ENCODE measurements around the gene C22orf15. TPM values are rescaled to one million over a fixed set of nuclear protein-coding genes. Genes with fewer than 3 reads are reported as not detected.

Gene C22orf15
- total RNA-seq, 1 donor from 2014 or later, result not detected

- H3K27me3 ChIP-seq, result no peaks in the 10 kb centered on the region
- H3K4me3 ChIP-seq, result peak overlapping the region; percentile 45 to 57
- peaks cover 48% of the 10 kb centered on the region for H3K4me1 ChIP-seq
- TF ChIP-seq POLR2AphosphoS5 (IDR thresholded peaks at IDR 0.05; ENCODE audit: insufficient read depth in 1 of 2, low read depth in 1 of 2) (no peak), POLR2A (IDR thresholded peaks at IDR 0.05) (no peak), CTCF (IDR thresholded peaks at IDR 0.05) (no peak)
- no peak for DNase-seq (ENCODE audit: extremely low spot score in 2 of 2)
- no peaks in the 10 kb centered on the region for H3K9me3 ChIP-seq
- no peaks in the 10 kb centered on the region for H3K36me3 ChIP-seq
- peak overlapping the region; percentile 40 for H3K27ac ChIP-seq
- intact Hi-C loops (cut with DNase I), result loop anchor here (5.0 kb wide), 1 partner anchor 64 kb away; the partner anchor contains the start of gene DERL3
Measured at GRCh38 chr22:23773483-23774113, 10.8 kb downstream of the C22orf15 start.

- no peak overlapping the region for H3K4me3 ChIP-seq
- TF ChIP-seq POLR2A (IDR thresholded peaks at IDR 0.05) (no peak), POLR2AphosphoS5 (IDR thresholded peaks at IDR 0.05; ENCODE audit: insufficient read depth in 1 of 2, low read depth in 1 of 2) (no peak), CTCF (IDR thresholded peaks at IDR 0.05) (no peak)
- peaks cover 44% of the 10 kb centered on the region for H3K4me1 ChIP-seq
- H3K27me3 ChIP-seq, result no peaks in the 10 kb centered on the region
- no peak for DNase-seq (ENCODE audit: extremely low spot score in 2 of 2)
- intact Hi-C loops (cut with DNase I), result loop anchor here (5.0 kb wide), 1 partner anchor 63 kb away; the partner anchor contains the start of gene DERL3
- H3K36me3 ChIP-seq, result no peaks in the 10 kb centered on the region
- H3K27ac ChIP-seq, result peak overlapping the region; percentile 32
- H3K9me3 ChIP-seq, result no peaks in the 10 kb centered on the region
Measured at GRCh38 chr22:23774114-23774921, 11.5 kb downstream of the C22orf15 start.

DNA sequence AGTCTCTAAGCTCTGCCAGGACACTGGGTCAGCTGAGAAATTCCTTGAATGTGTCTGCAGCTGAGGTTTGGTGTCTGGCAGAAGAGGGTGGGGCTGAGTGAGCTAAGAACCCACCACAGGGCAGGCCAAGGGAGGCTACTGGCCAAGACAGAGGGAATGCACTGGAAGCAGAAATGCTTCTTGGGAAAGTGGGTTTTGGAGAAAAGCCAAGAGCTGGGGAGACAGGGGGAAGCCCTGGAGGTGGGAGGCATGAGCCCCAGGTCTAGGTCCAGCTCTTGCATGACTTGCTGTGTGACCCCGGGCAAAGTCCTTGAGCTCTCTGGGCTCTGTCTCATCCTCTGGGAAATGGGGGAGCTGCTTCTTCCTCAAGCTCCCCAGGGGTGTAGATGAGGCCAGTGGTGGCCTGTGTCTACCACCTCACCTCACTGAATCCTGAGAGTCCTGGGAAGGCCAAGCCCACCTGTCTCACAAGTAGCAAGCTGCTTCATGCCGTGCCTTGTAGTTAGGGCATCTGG, 12.2 kb downstream of the C22orf15 start:
- Histone ChIP-seq H3K4me3 (no peak overlapping the region), H3K4me1 (peaks cover 44% of the 10 kb centered on the region), H3K36me3 (no peaks in the 10 kb centered on the region), H3K27ac (peak overlapping the region; percentile 32), H3K9me3 (no peaks in the 10 kb centered on the region), H3K27me3 (no peaks in the 10 kb centered on the region)
- no peak for DNase-seq (ENCODE audit: extremely low spot score in 2 of 2)
- intact Hi-C loops (cut with DNase I), result loop anchor here (5.0 kb wide), 1 partner anchor 62 kb away; the partner anchor contains the start of gene DERL3
- no peak for TF ChIP-seq POLR2AphosphoS5 (IDR thresholded peaks at IDR 0.05; ENCODE audit: insufficient read depth in 1 of 2, low read depth in 1 of 2)
- TF ChIP-seq POLR2A (IDR thresholded peaks at IDR 0.05), result no peak
- TF ChIP-seq CTCF (IDR thresholded peaks at IDR 0.05), result no peak

DNA sequence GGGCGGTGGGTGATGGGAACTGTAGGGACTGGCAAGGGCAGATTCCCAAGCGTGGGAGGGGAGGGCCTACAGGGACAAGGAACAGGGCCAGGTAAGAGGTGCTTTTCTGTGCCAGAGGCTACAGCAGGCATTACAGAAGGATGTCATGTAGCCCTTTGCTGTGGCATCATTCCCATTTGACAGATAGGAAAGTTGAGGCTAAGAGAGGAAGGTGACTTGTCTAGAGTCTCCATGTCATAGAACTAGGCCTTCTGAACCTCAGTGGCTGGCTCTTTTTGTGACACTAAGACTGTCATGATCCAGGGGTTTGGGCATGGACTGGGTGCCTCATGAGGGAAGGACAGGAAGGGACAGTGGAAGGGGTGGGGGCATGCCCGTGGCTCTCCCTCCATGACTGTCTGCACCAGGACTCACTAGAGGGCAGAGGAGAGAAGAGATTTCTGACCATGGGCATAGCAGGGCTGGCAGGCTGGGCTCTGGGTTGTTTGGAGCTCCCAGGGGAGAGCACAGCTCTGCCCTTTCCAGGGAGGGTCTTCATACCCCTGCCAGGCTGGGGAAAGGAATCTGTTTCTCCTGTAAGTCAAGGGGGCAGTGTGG, 13.1 kb downstream of the C22orf15 start:
- H3K27me3 ChIP-seq, result no peaks in the 10 kb centered on the region
- no peak for DNase-seq (ENCODE audit: extremely low spot score in 2 of 2)
- intact Hi-C loops (cut with DNase I), result no loop called here
- TF ChIP-seq CTCF (IDR thresholded peaks at IDR 0.05) (no peak), POLR2AphosphoS5 (IDR thresholded peaks at IDR 0.05; ENCODE audit: insufficient read depth in 1 of 2, low read depth in 1 of 2) (no peak), POLR2A (IDR thresholded peaks at IDR 0.05) (no peak)
- H3K9me3 ChIP-seq, result no peaks in the 10 kb centered on the region
- no peak overlapping the region for H3K4me3 ChIP-seq
- H3K36me3 ChIP-seq, result no peaks in the 10 kb centered on the region
- H3K27ac ChIP-seq, result no peak overlapping the region
- peaks cover 43% of the 10 kb centered on the region for H3K4me1 ChIP-seq

Measured in vagina (tissue), 2 donors.